GM12865 (cell line): ENCODE measurements around the gene FGF14.

Source experiments
- DNase-seq: peaks from one replicate; pipeline ENCODE4 v3.0.0; 2010; ENCODE audit warnings: low read depth
- H3K4me3 ChIP-seq: 2 replicates; pipeline ENCODE4 v1.5.1; 2011; ENCODE audit warnings: mild to moderate bottlenecking, low read depth, low read length, control low read depth
- TF ChIP-seq, protein P1 (sequence below): IDR thresholded peaks from 2 replicates; pipeline ENCODE4 v1.5.1; 2011; ENCODE audit warnings: low read length, control low read depth, low read depth, inconsistent platforms; ENCODE audit not compliant: insufficient read depth; ENCODE audit errors: missing control alignments

FGF14 gene

DNA sequence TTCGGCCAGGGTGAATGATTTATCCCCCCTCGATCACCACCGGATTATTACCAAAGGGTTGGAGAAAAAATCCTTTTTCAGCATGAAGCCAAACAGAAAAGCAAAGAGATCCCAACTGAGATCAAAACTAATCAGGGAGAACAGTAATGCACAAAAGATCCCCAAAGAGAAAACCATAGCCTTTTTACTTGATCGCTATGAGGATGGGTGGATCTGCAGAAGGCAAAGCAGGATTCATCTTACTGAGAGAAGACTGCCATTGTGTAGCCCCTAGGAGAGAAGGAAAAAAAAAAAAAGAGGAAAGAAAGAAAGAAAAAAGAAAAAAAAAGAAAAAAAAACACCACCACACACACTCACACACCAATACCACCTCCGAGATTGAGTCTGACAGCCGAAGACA lies at the start of gene FGF14:
FGF14 (minus strand) TSS at position 283 of the 400 bp plus-strand sequence.
- no peak for DNase-seq
- TF ChIP-seq, protein P1, sequence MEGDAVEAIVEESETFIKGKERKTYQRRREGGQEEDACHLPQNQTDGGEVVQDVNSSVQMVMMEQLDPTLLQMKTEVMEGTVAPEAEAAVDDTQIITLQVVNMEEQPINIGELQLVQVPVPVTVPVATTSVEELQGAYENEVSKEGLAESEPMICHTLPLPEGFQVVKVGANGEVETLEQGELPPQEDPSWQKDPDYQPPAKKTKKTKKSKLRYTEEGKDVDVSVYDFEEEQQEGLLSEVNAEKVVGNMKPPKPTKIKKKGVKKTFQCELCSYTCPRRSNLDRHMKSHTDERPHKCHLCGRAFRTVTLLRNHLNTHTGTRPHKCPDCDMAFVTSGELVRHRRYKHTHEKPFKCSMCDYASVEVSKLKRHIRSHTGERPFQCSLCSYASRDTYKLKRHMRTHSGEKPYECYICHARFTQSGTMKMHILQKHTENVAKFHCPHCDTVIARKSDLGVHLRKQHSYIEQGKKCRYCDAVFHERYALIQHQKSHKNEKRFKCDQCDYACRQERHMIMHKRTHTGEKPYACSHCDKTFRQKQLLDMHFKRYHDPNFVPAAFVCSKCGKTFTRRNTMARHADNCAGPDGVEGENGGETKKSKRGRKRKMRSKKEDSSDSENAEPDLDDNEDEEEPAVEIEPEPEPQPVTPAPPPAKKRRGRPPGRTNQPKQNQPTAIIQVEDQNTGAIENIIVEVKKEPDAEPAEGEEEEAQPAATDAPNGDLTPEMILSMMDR: no peak
- no peak within 1 kb of the TSS for H3K4me3 ChIP-seq

DNA sequence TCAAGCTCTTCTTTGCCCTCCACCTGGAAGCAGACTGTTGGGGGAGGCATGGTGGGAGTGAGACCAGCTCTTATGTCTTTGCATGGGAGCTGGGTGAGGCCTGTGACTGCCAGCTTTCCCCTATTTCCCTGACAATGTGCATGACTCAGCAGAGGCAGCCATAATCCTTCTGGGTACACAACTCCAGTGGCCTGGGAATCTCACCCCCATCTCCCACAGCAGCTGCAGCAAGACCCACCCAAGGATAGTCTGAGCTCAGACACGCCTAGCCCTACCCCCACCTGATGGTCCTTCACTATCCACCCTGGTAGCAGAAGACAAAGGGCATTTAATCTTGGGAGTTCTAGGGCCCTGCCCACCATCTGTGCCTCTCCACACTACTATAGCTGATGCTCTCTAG lies 41.4 kb upstream of the FGF14 start:
- TF ChIP-seq, protein P1: no peak
- no peak for DNase-seq
- H3K4me3 ChIP-seq: no peak overlapping the region

DNA sequence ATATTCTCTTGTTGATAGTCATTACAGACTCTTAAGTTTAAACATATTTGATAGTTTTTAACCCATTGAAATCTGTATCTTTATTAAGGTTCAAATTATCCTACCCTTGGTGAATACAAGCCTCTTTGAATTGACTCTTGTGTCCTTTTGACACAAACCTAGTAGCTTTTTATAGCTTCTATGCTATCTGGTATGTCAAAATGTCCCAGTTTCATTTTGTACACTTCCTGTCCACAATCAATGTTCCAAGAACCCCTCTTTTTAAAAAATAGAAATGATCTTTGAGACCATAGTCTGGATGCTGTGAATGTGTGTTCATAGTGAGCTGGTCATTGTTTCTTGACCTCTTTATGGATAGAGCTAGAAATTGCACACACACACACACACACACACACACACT lies 39.2 kb upstream of the FGF14 start:
- H3K4me3 ChIP-seq: no peak overlapping the region
- no peak for DNase-seq
- TF ChIP-seq, protein P1: no peak

DNA sequence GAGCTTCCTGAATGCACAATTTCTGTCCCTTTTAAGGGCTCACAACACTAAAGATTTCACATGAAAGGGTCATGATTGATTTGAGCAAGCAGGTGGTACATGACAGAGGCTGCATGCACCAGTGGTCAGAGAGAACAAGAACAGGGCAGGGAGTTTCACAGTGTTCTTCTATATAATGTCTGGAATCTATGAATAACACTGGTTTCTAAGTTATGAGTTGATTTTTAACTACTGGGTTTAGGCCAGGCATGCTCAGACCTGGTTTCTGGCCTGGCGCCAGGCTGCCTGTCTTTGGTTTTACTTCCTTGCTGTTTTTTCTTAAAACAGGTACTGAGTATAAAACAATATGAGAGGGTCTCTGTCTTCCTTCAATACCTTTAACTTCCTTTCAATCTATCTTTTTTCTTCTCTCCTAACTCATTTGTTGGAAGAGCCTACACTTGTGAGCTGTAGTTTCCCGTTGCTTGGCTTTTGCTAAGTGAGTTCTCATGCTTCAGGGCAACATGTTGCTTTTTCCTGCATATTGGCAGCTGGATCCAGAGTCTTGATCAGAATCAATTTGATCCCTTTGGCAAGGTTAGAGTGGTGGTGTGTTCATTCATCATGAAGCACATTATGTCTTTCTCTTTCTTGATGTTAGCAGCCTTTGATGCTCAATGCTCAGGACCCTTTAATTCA lies 38.5 kb upstream of the FGF14 start:
- H3K4me3 ChIP-seq: no peak overlapping the region
- DNase-seq: peak; percentile 72
- TF ChIP-seq, protein P1: no peak

DNA sequence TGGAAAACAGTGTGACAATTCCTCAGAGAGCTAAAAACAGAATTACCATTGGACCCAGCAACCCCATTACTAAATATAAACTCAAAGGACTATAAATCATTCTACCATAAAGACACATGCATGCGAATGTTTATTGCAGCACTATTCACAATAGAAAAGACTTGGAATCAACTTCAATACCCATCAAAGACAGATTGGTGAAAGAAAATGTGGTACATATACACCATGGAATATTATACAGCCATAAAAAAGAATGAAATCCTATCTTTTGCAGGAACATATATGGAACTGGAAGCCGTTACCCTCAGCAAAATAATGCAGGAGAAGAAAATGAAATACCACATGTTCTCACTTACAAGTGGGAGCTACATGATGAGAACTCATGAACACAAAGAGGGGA lies 20.8 kb upstream of the FGF14 start:
- TF ChIP-seq, protein P1: no peak
- no peak for DNase-seq
- no peak overlapping the region for H3K4me3 ChIP-seq

DNA sequence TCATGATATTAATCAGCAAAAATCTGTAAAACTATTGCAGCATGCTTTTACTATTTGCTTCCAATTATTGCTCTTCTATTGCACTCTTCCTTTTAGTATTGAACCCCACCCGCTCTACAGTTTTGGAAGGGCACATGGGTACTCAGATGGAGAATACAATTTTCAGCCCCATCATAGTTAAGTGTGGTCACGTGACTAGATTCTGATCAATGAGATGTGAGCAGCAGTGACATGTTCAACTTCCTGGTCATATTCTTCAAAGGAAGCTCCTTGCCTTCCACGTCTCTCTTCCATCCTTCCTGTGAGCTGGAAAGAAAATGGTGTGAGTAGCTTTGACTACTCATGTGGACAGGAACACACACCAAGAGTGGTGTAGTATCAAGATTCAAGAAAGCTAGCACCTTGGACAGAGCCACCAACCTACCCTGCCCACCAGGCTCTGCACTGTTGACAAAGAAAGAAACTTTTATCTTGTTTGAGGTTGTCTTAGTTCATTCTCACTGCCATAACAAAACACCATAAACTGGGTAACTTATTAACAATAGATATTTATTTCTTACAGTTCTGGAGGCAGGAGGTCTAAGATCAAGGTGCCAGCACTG lies 3.8 kb upstream of the FGF14 start:
- TF ChIP-seq, protein P1: no peak
- no peak for DNase-seq
- no peak overlapping the region for H3K4me3 ChIP-seq

DNA sequence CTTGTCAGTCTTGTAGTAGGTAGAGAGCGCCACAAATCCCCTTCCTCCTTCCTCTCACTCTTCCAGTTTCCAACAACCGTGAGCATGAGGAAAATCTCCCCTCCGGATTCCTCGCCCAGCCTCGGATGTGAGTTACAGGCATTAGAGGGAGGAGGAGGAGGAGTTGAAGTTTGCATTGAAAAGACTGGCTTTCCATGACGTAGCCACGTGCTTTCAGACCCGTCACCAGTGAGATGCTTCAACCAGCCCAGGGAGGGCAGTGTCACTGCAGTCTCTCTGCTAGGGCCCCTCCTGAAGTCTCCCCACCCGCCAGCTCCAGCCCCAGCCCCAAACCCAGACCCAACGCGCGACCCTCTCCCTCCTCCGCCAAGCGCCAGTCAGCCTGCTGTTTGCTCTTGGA lies 442 bp upstream of the FGF14 start:
- TF ChIP-seq, protein P1: no peak
- no peak for DNase-seq
- no peak overlapping the region for H3K4me3 ChIP-seq
